ENCODE measurements around the gene IL17RE.

The IL17RE gene

DNA sequence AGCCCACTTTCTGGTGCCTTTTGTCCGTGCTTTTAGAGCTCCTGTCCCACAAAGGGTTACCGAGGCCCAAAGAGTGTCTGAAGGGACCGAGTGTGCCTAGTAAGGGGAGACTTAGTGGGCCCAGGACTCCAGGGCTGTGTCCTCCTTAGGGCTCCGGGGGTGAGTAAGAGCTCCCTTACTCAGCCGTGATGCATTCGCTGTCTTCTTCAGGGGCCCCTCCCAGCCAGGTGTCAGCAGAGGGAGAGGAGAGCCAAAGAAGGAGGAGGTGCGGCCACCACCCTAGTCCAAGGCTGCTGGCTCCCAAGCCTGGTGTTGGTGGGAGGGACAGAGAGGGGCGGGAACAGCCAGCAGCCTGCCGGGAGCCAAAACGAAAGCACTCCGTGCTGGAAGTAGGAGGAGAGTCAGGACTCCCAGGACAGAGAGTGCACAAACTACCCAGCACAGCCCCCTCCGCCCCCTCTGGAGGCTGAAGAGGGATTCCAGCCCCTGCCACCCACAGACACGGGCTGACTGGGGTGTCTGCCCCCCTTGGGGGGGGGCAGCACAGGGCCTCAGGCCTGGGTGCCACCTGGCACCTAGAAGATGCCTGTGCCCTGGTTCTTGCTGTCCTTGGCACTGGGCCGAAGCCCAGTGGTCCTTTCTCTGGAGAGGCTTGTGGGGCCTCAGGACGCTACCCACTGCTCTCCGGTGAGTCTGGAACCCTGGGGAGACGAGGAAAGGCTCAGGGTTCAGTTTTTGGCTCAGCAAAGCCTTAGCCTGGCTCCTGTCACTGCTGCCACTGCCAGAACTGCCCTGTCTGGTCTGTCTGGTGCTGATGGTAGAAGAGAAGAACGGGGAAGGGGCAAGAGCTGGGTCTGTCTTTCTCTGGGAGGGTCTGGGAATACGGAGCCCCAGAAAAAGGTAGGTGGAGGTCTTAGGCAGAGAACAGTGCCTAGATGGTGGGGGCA lies 14.4 kb downstream of the IL17RE start, which contains the start of gene IL17RC:
Gene IL17RC (plus strand): TSS at position 365 of the 947 bp plus-strand sequence. CDS start 218 bp downstream, at position 583.
- H3K4me3 ChIP-seq (ENCODE audit: low read length): peak within 1 kb of the TSS; percentile 17
- no peaks in the 10 kb centered on the region for H3K27me3 ChIP-seq (ENCODE audit: insufficient read depth, low read length)
- H3K4me1 ChIP-seq (ENCODE audit: insufficient read depth, low read length): peaks cover 6% of the 10 kb centered on the region
- no peaks in the 10 kb centered on the region for H3K36me3 ChIP-seq (ENCODE audit: insufficient read depth, low read length)
- H2AFZ ChIP-seq (ENCODE audit: low read depth, low read length): peak within 1 kb of the TSS; percentile 80
- H3K9me3 ChIP-seq (ENCODE audit: low read length): no peaks in the 10 kb centered on the region

DNA sequence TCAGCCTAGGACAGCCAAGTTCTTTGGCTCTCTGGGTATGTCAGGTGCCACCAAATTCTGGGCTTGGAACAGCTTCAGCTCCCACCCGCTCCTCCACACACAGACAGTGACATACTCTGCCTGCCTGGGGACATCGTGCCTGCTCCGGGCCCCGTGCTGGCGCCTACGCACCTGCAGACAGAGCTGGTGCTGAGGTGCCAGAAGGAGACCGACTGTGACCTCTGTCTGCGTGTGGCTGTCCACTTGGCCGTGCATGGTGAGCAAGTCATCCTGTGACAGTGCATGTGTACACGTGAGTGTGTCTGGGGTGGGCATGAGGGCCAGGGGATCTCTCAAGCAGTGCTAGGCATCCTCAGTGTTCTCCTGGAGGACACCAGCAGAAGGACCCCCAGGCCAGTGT lies 15.2 kb downstream of the IL17RE start:
- Histone ChIP-seq H3K4me3 (ENCODE audit: low read length) (no peak overlapping the region), H3K27me3 (ENCODE audit: insufficient read depth, low read length) (no peaks in the 10 kb centered on the region), H3K4me1 (ENCODE audit: insufficient read depth, low read length) (peaks cover 6% of the 10 kb centered on the region), H3K36me3 (ENCODE audit: insufficient read depth, low read length) (no peaks in the 10 kb centered on the region), H2AFZ (ENCODE audit: low read depth, low read length) (no peak overlapping the region), H3K9me3 (ENCODE audit: low read length) (no peaks in the 10 kb centered on the region)

DNA sequence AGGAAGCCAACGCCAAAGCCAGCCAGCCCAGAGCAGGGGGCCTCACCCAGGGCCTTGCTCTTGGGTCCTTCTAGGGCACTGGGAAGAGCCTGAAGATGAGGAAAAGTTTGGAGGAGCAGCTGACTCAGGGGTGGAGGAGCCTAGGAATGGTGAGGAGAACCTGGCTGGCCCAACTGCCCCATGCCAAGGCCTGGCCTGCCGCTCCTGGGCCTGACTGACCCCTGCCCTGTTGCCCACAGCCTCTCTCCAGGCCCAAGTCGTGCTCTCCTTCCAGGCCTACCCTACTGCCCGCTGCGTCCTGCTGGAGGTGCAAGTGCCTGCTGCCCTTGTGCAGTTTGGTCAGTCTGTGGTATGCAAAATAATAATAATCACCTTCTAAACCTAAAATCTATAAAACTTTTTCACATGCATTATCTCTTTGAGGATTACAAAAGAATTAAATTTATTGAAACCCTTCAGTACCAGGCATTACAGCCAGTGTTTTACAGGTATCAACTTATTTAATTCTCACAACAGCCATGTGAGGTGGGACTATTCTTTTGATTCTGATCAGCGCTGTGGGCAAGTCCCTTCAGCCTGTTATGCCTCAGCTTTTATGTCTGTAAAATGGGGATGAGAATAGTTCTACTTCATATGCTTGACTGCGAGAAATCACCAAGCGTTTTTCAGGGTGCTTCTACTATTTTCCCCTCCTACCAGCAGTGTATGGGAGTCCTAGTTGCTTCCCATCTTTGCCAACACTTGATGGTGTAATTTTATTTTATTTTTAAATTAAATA lies 15.8 kb downstream of the IL17RE start:
- H3K27me3 ChIP-seq (ENCODE audit: insufficient read depth, low read length): no peaks in the 10 kb centered on the region
- no peaks in the 10 kb centered on the region for H3K9me3 ChIP-seq (ENCODE audit: low read length)
- peaks cover 6% of the 10 kb centered on the region for H3K4me1 ChIP-seq (ENCODE audit: insufficient read depth, low read length)
- no peaks in the 10 kb centered on the region for H3K36me3 ChIP-seq (ENCODE audit: insufficient read depth, low read length)
- no peak overlapping the region for H2AFZ ChIP-seq (ENCODE audit: low read depth, low read length)
- H3K4me3 ChIP-seq (ENCODE audit: low read length): no peak overlapping the region

DNA sequence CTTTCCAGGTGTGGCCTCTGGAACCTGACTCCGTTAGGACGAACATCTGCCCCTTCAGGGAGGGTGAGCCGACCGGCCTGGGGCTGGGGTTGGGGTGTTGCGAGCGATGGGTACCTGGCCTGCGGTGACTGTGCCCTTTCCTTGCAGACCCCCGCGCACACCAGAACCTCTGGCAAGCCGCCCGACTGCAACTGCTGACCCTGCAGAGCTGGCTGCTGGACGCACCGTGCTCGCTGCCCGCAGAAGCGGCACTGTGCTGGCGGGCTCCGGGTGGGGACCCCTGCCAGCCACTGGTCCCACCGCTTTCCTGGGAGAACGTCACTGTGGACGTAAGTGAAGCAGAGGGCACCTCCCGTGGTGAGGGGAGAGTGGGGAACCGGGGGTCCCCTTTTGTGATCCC lies 25.5 kb downstream of the IL17RE start:
- H3K4me1 ChIP-seq (ENCODE audit: insufficient read depth, low read length): no peaks in the 10 kb centered on the region
- H3K4me3 ChIP-seq (ENCODE audit: low read length): no peak overlapping the region
- H2AFZ ChIP-seq (ENCODE audit: low read depth, low read length): no peak overlapping the region
- no peaks in the 10 kb centered on the region for H3K36me3 ChIP-seq (ENCODE audit: insufficient read depth, low read length)
- peaks cover 4% of the 10 kb centered on the region for H3K9me3 ChIP-seq (ENCODE audit: low read length)
- no peaks in the 10 kb centered on the region for H3K27me3 ChIP-seq (ENCODE audit: insufficient read depth, low read length)

DNA sequence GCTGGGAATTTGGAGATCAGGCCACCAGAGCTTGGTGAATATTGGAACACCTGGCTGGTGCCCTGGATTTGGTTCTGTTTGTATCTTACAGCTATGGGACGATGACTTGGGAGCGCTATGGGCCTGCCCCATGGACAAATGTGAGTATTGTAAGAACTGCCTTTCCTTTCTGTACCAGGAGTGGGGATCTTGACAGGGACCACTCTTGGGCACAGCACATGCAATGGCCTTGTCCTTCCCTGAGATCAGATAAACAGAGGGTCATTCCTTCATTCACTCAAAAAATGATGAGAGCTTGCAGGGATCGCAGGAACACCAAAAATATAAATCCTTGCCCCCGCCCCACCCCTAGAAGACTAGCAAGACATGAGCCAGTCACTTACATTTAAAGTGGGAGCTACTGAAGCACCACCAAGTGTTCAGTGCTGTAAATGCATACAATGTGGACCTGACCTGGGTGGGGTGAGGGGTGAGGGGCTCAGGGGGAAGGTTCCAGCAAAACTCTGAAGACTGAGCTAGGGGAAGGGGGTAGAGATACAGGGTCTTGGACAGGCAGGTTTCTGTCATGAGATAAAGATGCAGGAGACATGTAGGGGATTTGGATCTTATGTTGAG lies 28.3 kb downstream of the IL17RE start:
- peaks cover 6% of the 10 kb centered on the region for H3K4me1 ChIP-seq (ENCODE audit: insufficient read depth, low read length)
- H3K4me3 ChIP-seq (ENCODE audit: low read length): no peak overlapping the region
- no peak overlapping the region for H2AFZ ChIP-seq (ENCODE audit: low read depth, low read length)
- peaks cover 4% of the 10 kb centered on the region for H3K9me3 ChIP-seq (ENCODE audit: low read length)
- no peaks in the 10 kb centered on the region for H3K36me3 ChIP-seq (ENCODE audit: insufficient read depth, low read length)
- no peaks in the 10 kb centered on the region for H3K27me3 ChIP-seq (ENCODE audit: insufficient read depth, low read length)

DNA sequence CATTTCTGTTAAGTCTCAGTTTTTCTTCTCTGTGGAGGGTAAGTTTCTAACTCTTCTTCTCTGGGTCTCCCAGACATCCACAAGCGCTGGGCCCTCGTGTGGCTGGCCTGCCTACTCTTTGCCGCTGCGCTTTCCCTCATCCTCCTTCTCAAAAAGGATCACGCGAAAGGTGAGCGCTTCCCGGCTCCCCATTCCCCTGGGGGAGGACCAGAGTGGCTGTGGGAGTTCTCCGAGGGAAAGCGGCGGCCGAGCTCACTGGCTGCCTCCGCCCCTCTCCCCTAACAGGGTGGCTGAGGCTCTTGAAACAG lies 29.8 kb downstream of the IL17RE start:
- H3K27me3 ChIP-seq (ENCODE audit: insufficient read depth, low read length): no peaks in the 10 kb centered on the region
- H3K4me1 ChIP-seq (ENCODE audit: insufficient read depth, low read length): peaks cover 6% of the 10 kb centered on the region
- peaks cover 4% of the 10 kb centered on the region for H3K9me3 ChIP-seq (ENCODE audit: low read length)
- H2AFZ ChIP-seq (ENCODE audit: low read depth, low read length): peak overlapping the region; percentile 95
- H3K4me3 ChIP-seq (ENCODE audit: low read length): peak overlapping the region; percentile 95
- H3K36me3 ChIP-seq (ENCODE audit: insufficient read depth, low read length): peaks cover 2% of the 10 kb centered on the region

DNA sequence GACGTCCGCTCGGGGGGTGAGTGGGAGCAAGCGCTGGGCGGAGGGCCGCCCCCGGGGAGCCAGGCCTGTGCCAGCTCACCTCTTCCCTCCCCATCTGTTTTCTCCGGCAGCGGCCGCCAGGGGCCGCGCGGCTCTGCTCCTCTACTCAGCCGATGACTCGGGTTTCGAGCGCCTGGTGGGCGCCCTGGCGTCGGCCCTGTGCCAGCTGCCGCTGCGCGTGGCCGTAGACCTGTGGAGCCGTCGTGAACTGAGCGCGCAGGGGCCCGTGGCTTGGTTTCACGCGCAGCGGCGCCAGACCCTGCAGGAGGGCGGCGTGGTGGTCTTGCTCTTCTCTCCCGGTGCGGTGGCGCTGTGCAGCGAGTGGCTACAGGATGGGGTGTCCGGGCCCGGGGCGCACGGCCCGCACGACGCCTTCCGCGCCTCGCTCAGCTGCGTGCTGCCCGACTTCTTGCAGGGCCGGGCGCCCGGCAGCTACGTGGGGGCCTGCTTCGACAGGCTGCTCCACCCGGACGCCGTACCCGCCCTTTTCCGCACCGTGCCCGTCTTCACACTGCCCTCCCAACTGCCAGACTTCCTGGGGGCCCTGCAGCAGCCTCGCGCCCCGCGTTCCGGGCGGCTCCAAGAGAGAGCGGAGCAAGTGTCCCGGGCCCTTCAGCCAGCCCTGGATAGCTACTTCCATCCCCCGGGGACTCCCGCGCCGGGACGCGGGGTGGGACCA lies 30.4 kb downstream of the IL17RE start:
- peaks cover 4% of the 10 kb centered on the region for H3K9me3 ChIP-seq (ENCODE audit: low read length)
- peak overlapping the region; percentile 95 for H3K4me3 ChIP-seq (ENCODE audit: low read length)
- peak overlapping the region; percentile 95 for H2AFZ ChIP-seq (ENCODE audit: low read depth, low read length)
- peaks cover 7% of the 10 kb centered on the region for H3K36me3 ChIP-seq (ENCODE audit: insufficient read depth, low read length)
- H3K4me1 ChIP-seq (ENCODE audit: insufficient read depth, low read length): peaks cover 6% of the 10 kb centered on the region
- H3K27me3 ChIP-seq (ENCODE audit: insufficient read depth, low read length): no peaks in the 10 kb centered on the region

DNA sequence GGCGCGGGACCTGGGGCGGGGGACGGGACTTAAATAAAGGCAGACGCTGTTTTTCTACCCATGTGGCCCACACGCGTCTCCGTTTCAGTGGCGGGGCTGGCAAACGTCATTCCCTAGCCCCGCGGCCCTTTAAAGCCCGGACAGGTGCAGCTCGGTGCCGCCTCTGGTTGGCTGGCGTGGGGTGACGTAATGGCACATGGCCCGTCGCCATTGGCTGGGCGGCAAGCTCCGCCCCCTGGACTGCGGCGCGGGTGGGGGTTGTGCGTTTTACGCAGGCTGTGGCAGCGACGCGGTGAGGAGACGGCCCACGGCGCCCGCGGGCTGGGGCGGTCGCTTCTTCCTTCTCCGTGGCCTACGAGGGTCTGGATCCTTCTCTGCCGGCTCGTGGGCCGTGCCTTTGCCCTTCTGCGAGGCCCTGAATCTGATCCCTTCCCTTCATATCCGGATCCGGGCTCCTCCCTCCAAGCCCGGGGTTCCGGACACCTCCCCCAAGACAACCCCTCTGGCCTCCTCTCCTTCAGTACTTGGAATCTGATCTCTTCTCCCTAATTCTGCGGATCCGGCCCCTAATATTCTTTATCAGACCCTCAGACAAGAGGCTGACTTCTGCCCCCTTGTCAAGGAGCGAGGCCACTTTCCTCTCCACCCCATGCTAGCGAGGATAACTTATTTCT lies 31.1 kb downstream of the IL17RE start, which contains the start of gene CRELD1:
Gene CRELD1 (plus strand): TSS at position 274 of the 674 bp plus-strand sequence. CDS start 605 bp downstream, outside the sequence.
- Histone ChIP-seq H2AFZ (ENCODE audit: low read depth, low read length) (peak within 1 kb of the TSS; percentile 95), H3K9me3 (ENCODE audit: low read length) (peaks cover 4% of the 10 kb centered on the region), H3K27me3 (ENCODE audit: insufficient read depth, low read length) (no peaks in the 10 kb centered on the region), H3K4me3 (ENCODE audit: low read length) (peak within 1 kb of the TSS; percentile 95), H3K4me1 (ENCODE audit: insufficient read depth, low read length) (peaks cover 6% of the 10 kb centered on the region), H3K36me3 (ENCODE audit: insufficient read depth, low read length) (peaks cover 7% of the 10 kb centered on the region)

DNA sequence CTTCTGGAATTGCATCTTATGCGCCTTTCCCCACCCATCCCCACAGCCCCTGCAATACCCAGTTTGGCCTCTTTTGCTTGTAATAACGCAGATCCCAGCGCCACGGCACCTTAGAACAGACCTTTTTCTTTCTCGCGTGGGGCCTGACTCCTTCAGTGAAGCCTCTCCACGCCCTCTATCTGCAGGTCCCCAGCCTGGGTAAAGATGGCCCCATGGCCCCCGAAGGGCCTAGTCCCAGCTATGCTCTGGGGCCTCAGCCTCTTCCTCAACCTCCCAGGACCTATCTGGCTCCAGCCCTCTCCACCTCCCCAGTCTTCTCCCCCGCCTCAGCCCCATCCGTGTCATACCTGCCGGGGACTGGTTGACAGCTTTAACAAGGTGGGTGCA lies 31.6 kb downstream of the IL17RE start:
- Histone ChIP-seq H2AFZ (ENCODE audit: low read depth, low read length) (peak overlapping the region; percentile 95), H3K4me3 (ENCODE audit: low read length) (peak overlapping the region; percentile 95), H3K36me3 (ENCODE audit: insufficient read depth, low read length) (peaks cover 7% of the 10 kb centered on the region), H3K27me3 (ENCODE audit: insufficient read depth, low read length) (no peaks in the 10 kb centered on the region), H3K4me1 (ENCODE audit: insufficient read depth, low read length) (peaks cover 6% of the 10 kb centered on the region), H3K9me3 (ENCODE audit: low read length) (peaks cover 4% of the 10 kb centered on the region)

DNA sequence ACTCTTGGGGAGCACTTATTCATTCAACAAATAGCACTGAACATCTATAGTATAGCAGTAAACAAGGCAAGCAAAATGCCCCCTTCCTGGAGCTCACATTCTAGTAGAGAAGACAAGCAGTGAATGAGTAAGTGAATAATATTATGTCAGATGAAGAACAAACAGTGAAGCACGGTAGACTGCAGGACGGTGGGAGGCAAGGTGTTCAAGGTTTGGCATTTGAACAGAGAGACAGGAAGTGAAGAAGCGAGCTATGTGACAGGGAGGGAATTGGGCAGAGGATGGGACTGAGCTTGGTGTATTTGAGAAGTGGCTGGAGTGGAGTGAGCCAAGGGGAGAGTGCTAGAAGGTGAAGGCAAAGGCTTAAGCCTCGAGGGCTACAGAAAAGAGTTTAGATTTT lies 32.3 kb downstream of the IL17RE start:
- no peak overlapping the region for H3K4me3 ChIP-seq (ENCODE audit: low read length)
- H3K4me1 ChIP-seq (ENCODE audit: insufficient read depth, low read length): peaks cover 6% of the 10 kb centered on the region
- no peaks in the 10 kb centered on the region for H3K27me3 ChIP-seq (ENCODE audit: insufficient read depth, low read length)
- H3K36me3 ChIP-seq (ENCODE audit: insufficient read depth, low read length): peaks cover 7% of the 10 kb centered on the region
- peaks cover 4% of the 10 kb centered on the region for H3K9me3 ChIP-seq (ENCODE audit: low read length)
- H2AFZ ChIP-seq (ENCODE audit: low read depth, low read length): no peak overlapping the region

DNA sequence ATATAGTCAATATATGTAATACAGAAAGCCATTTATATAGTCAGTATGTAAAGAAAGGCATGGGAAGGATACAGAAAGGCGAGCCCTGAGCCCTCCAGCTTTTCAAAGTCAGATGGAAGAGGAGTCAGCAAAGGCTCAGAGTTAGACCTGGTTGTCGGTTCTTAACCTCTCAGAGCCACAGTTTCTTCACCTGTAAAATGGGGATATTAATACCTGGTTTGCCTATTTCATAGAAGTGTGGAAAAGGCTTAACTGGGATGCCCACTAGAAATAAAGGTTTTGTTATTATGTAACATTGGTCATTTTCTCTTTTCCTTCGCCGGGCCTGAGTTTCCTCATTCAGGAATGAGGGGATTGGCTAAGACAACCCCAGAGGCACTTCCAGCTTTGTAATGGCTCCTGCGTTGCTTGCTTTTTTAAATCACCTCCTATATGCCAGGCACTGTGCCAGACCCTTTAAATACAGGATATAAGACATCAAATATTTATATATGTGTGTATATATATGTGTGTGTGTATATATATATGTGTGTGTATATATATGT lies 33.4 kb downstream of the IL17RE start:
- Histone ChIP-seq H3K4me3 (ENCODE audit: low read length) (no peak overlapping the region), H3K36me3 (ENCODE audit: insufficient read depth, low read length) (peaks cover 11% of the 10 kb centered on the region), H3K9me3 (ENCODE audit: low read length) (no peaks in the 10 kb centered on the region), H3K4me1 (ENCODE audit: insufficient read depth, low read length) (peaks cover 6% of the 10 kb centered on the region), H2AFZ (ENCODE audit: low read depth, low read length) (no peak overlapping the region), H3K27me3 (ENCODE audit: insufficient read depth, low read length) (no peaks in the 10 kb centered on the region)
